ENCODE results near the gene CMKLR1.

The CMKLR1 gene

GRCh38 chr12:108369736-108370396 lies 30.8 kb upstream of the CMKLR1 start:
- TF ChIP-seq CTCF (IDR thresholded peaks at IDR 0.05): no peak

- TF ChIP-seq CTCF (IDR thresholded peaks at IDR 0.05): no peak
Measured at GRCh38 chr12:108368089-108368488, 29.0 kb upstream of the CMKLR1 start.

- TF ChIP-seq CTCF (IDR thresholded peaks at IDR 0.05): no peak
Measured at GRCh38 chr12:108367436-108367835, 28.3 kb upstream of the CMKLR1 start.

GRCh38 chr12:108365324-108365723 lies 26.2 kb upstream of the CMKLR1 start:
- TF ChIP-seq CTCF (IDR thresholded peaks at IDR 0.05): no peak

- no peak for TF ChIP-seq CTCF (IDR thresholded peaks at IDR 0.05)
Measured at GRCh38 chr12:108364879-108365278, 25.8 kb upstream of the CMKLR1 start.

- no peak for TF ChIP-seq CTCF (IDR thresholded peaks at IDR 0.05)
Measured at GRCh38 chr12:108363565-108363964, 24.5 kb upstream of the CMKLR1 start.

- TF ChIP-seq CTCF (IDR thresholded peaks at IDR 0.05): no peak
Measured at GRCh38 chr12:108363165-108363564, 24.1 kb upstream of the CMKLR1 start.

- TF ChIP-seq CTCF (IDR thresholded peaks at IDR 0.05): no peak
Measured at GRCh38 chr12:108361606-108362005, 22.5 kb upstream of the CMKLR1 start.

Data from LNCAP (cell line).